Measurements from ENCODE around the gene DNAJA3. TPM values are rescaled to one million over a fixed set of nuclear protein-coding genes. Genes with fewer than 3 reads are reported as not detected.

DNAJA3 gene
- total RNA-seq, 1 donor from 2014 or later, result 40.6 TPM

DNA sequence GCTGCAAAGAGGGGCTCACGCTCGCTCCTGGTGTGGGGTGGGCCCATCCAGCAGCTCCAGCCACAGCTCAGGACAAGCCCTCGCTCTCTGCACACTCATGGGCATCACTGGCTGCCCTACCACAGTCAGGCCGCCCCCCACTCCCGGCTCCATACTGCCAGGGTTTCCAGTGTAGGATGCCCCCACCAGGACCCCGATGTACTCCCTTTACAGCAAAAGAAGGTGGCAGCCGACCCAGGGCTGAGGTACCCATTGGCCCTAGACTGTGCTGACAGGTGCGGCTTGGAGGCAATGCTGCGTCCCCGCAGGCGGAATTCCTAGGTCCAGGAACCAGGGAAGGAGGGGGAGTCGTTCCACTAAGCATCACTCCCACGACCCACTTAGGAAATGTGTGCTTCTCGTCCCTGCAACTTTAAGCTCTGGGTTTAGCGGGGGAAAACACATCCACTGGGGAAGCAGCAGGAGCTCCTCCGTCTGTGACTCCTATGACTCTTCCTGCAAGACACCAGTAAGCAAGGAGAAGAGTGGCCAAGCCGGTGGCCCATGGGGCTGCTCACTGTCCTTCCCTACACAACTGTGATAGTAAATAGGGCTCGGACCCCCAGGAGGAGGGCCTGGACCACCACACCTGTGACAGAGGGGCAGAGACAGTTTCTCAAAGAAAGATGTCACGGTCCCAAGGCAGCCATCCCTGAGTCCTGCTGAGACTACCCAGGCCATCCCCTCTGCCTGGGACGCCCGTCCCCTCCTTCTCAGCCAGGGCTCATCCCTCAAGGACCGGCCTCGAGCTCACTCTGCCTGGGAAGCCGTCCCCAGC, 22.3 kb upstream of the DNAJA3 start:
- H3K4me3 ChIP-seq (ENCODE audit: low read depth, low read length), result no peak overlapping the region
- TF ChIP-seq, protein P1, sequence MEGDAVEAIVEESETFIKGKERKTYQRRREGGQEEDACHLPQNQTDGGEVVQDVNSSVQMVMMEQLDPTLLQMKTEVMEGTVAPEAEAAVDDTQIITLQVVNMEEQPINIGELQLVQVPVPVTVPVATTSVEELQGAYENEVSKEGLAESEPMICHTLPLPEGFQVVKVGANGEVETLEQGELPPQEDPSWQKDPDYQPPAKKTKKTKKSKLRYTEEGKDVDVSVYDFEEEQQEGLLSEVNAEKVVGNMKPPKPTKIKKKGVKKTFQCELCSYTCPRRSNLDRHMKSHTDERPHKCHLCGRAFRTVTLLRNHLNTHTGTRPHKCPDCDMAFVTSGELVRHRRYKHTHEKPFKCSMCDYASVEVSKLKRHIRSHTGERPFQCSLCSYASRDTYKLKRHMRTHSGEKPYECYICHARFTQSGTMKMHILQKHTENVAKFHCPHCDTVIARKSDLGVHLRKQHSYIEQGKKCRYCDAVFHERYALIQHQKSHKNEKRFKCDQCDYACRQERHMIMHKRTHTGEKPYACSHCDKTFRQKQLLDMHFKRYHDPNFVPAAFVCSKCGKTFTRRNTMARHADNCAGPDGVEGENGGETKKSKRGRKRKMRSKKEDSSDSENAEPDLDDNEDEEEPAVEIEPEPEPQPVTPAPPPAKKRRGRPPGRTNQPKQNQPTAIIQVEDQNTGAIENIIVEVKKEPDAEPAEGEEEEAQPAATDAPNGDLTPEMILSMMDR (conservative IDR thresholded peaks at IDR 0.05; ENCODE audit: low read depth, low read length), result no peak
- DNase-seq (ENCODE audit: low read depth), result no peak

DNA sequence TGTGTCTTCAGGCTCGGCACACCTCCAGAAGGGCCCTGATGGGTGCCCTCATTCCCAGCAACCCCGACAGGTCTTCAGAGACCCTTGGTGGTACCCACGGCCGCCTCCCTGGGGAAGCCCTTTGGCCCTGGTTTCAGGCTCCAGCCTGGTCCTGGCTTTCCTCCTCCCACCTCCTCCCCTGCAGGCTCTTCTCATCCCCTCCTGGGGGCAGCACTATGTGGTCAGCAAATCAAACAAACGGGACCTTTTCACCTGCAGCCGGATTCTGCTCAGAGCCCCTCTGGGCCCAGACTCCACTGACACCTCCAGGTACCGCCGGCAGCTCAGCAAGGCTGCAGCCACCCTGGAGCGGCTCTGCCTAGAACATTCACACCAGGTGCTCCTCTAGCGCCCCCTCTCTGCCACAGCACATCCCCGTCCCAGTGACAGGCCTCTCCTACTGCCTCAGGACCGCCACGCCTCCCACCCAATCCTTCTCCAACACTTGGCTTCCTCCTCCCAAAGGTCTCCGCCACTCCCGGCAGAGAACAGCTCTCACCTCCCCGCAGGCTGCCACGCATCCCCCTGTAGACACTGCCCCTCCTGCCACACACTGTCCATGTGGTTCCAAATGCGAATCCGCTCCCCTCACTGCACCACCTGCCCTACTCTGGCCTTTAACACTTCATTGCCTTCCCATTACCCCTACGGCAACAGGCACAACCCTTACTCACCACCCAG, 21.3 kb upstream of the DNAJA3 start:
- DNase-seq (ENCODE audit: low read depth), result no peak
- no peak overlapping the region for H3K4me3 ChIP-seq (ENCODE audit: low read depth, low read length)
- TF ChIP-seq, protein P1 (conservative IDR thresholded peaks at IDR 0.05; ENCODE audit: low read depth, low read length), result peak; percentile 89

- H3K4me3 ChIP-seq (ENCODE audit: low read depth, low read length), result no peak overlapping the region
- TF ChIP-seq, protein P1 (conservative IDR thresholded peaks at IDR 0.05; ENCODE audit: low read depth, low read length), result no peak
- no peak for DNase-seq (ENCODE audit: low read depth)
These were observed 20.5 kb upstream of the DNAJA3 start for GRCh38 chr16:4404967-4405696.

DNA sequence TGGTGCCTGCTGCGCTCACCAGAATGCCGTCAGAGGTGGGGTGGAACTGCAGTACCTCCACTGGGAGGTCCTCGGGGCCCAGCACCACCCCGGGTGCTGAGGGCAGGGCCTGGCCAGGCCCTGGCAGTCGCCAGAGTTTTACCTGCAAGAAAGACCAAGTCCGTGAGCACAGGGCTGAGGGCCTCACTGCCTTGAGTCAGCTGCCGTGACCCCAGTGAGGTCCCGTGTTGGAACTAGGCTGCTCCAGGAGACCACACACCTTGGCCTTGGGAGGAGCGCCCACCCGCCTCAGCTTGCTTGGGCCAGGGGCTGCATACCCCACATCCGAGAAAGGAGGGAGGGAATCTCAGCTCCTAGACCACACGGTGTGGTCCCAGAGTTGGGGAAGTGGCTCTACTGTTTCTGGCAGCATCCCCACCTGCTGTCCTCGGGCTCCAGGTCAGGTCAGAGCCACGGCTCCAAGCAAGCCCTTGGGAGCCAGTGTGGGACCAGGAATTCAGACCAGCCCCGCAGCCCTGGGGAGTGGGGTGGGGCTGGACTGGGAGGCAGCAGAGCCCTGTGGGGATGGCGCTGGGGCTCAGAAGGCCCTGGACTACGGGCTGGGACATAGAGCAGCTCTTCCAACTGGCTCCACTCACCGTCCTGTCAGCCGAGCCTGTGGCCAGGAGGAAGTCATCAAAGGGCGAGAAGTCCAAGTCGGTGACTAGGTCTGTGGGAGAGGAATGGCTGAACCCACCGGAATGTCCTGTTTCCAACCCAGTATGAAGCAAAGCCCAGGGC, 17.9 kb upstream of the DNAJA3 start:
- no peak overlapping the region for H3K4me3 ChIP-seq (ENCODE audit: low read depth, low read length)
- TF ChIP-seq, protein P1 (conservative IDR thresholded peaks at IDR 0.05; ENCODE audit: low read depth, low read length), result no peak
- DNase-seq (ENCODE audit: low read depth), result no peak

DNA sequence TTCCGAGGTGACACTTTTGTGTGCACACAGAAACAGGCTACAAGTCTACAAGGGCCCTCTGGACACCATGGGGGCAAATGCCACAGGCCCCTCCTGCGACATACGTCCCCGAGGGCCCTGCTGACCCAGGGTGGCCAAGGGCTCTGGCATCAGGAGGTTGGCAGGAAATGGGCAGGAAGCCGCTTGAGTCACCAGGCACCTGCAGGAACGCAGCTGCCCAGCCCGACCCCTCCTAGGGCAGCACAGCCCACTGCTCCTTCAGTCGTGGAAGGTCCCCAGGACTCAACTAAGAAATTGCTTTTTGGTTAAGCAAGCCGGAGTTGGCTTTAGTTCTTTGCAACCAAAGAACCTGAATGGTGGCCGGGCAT, 17.4 kb upstream of the DNAJA3 start:
- H3K4me3 ChIP-seq (ENCODE audit: low read depth, low read length), result no peak overlapping the region
- TF ChIP-seq, protein P1 (conservative IDR thresholded peaks at IDR 0.05; ENCODE audit: low read depth, low read length), result no peak
- DNase-seq (ENCODE audit: low read depth), result no peak

Data from epithelial cell of proximal tubule (primary cell).